Measurements from ENCODE around the gene YDJC. TPM values are rescaled to one million over a fixed set of nuclear protein-coding genes. Genes with fewer than 3 reads are reported as not detected.
A peak's percentile ranks its signal among the peaks of the same experiment; 100 is the strongest.

YDJC gene
- total RNA-seq, 1 donor from 2014 or later, result 18.4 TPM

DNA sequence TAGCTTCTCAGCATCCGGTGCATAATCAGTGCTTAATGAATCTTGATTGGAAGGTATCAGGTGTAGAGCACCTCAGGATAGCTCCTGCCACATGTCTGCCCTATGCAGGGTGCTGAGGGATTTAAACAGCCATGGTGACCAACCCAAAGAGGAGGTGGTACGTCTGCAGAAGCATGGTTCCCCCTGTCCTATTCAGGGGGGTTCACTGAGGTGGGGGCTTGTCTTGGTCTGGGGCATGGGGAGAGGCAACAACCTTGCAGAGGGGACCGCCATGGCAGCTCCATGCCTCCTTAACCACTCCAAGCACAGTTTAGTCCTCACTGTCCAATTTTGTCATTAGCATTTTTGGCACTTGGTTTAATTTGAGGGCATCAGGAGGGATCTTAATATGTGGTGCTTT, 37.4 kb downstream of the YDJC start:
- Mint-ChIP-seq H3K4me1 (peaks cover 12% of the 10 kb centered on the region), H3K27me3 (ENCODE audit: low read depth) (no peaks in the 10 kb centered on the region)

GRCh38 chr22:21591695-21592094, 38.1 kb downstream of the YDJC start:
- no peaks in the 10 kb centered on the region for H3K27me3 Mint-ChIP-seq (ENCODE audit: low read depth)
- no peak overlapping the region for H3K4me3 Mint-ChIP-seq
- H3K4me1 Mint-ChIP-seq, result peaks cover 12% of the 10 kb centered on the region
- H3K9me3 Mint-ChIP-seq, result no peaks in the 10 kb centered on the region
- peaks cover 18% of the 10 kb centered on the region for H3K36me3 Mint-ChIP-seq (ENCODE audit: low read depth)
- H3K27ac Mint-ChIP-seq (ENCODE audit: unreplicated experiment), result peak overlapping the region; percentile 52
- TF ChIP-seq CTCF (conservative IDR thresholded peaks at IDR 0.05), result no peak
- DNase-seq (ENCODE audit: low read depth, low spot score), result no peak

More for the DNA sequence above, 37.4 kb downstream of the YDJC start:
- no peak for DNase-seq (ENCODE audit: low read depth, low spot score)
- H3K27ac Mint-ChIP-seq (ENCODE audit: unreplicated experiment), result no peak overlapping the region
- H3K36me3 Mint-ChIP-seq (ENCODE audit: low read depth), result peaks cover 18% of the 10 kb centered on the region
- TF ChIP-seq CTCF (conservative IDR thresholded peaks at IDR 0.05), result no peak
- no peak overlapping the region for H3K4me3 Mint-ChIP-seq
- no peaks in the 10 kb centered on the region for H3K9me3 Mint-ChIP-seq

DNA sequence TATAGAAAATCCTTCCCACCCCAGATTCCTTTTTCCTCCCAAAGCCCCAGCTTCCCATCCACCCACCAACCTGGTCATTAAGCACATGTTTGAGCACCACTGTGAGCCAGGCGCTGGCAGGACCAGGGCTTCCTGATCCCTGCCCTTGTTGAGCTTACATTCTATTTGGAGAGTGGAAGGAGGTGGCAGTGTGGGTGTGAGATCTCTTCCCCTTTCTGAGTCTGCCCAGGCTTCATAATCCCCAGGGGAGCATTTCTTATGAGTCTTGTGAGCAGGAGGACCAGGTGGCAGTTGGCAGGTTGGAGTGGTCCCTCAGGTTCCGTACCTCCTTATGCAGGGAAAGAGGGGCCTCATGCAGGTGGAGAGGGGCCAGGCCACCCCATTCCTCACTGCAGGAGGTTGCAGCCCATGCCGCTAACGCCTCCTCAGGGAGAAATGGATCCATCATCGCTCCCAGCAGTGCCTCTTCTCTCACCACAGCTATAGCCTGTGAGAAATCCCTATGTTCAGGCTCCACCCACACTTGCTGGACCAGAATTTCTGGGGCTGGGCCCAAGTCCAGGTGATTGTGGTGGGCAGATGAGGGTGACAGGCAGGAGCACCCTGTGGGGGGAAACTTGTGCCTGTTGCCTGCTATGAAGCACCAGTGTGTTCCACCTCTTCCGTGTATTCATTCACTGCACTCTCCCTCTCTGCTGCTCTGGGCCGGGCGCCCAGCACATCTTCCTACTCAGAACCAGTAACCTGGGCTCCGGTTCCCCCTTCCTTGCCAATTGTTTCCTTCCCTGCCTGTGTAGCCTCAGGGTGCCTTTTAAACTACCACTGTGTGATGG, 38.8 kb downstream of the YDJC start:
- Mint-ChIP-seq H3K27me3 (ENCODE audit: low read depth) (no peaks in the 10 kb centered on the region), H3K4me3 (no peak overlapping the region), H3K27ac (ENCODE audit: unreplicated experiment) (peak overlapping the region; percentile 52), H3K36me3 (ENCODE audit: low read depth) (peaks cover 18% of the 10 kb centered on the region), H3K9me3 (no peaks in the 10 kb centered on the region), H3K4me1 (peaks cover 12% of the 10 kb centered on the region)
- no peak for TF ChIP-seq CTCF (conservative IDR thresholded peaks at IDR 0.05)
- DNase-seq (ENCODE audit: low read depth, low spot score), result no peak

DNA sequence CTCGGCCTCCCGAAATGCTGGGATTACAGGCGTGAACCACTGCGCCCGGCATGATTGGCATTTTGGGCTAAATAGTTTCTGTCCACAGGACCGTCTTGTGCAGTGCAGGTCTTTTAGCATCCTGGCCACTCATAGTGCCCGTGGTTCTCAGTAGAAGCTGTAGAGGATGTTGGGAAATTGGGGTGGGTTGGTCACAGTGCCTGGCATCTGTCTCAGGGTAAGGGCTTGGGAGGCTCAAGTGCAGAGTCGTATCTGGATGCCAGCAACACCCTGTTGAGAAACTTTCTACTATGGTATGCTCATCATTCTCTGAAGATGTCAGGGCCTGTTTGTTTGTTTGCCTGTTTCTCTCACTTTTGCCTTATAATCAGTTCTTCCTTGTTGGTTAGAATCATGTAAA, 40.4 kb downstream of the YDJC start:
- no peak for DNase-seq (ENCODE audit: low read depth, low spot score)
- TF ChIP-seq CTCF (conservative IDR thresholded peaks at IDR 0.05), result no peak
- Mint-ChIP-seq H3K4me1 (peaks cover 18% of the 10 kb centered on the region), H3K4me3 (no peak overlapping the region), H3K9me3 (no peaks in the 10 kb centered on the region), H3K36me3 (ENCODE audit: low read depth) (peaks cover 12% of the 10 kb centered on the region), H3K27ac (ENCODE audit: unreplicated experiment) (no peak overlapping the region), H3K27me3 (ENCODE audit: low read depth) (no peaks in the 10 kb centered on the region)

DNA sequence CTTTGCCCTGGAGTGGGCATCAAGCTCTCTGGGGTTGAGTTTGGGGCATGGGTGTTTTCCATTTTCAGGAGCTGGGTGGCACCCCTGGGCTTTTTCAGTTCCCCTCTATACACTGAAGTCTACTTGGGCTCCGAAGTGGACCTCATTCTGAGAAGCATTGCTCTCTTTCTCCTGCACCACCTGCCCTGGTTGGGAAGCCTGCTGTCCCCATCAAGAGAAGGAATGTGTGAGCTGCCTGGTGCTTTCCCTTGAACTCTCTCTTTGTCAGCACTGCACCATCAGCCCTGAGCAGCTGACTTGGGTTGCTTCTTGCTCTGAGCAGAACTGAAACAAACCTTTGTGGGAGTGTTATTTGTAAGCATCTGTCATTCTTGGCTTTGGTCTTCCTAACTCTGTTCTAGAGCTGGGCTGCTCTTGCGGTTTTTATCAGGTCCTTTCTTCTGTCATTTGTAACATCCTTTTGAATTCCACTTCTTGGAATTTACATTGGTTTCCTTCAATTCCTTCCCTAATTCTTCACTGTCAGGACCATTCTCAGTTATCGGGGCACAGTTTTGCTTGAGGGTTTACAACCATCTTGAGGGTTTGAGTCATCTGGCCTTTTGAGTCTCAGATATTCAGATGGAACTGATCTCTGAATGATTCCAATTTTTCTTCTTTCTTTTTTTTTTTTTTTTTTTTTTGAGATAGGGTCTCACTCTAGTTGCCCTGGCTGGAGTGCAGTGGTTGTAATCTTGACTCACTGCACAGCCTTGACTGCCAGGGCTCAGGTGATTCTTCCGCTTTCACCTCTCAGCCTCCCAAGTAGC, 41.8 kb downstream of the YDJC start:
- H3K27me3 Mint-ChIP-seq (ENCODE audit: low read depth), result no peaks in the 10 kb centered on the region
- H3K4me3 Mint-ChIP-seq, result no peak overlapping the region
- DNase-seq (ENCODE audit: low read depth, low spot score), result no peak
- H3K4me1 Mint-ChIP-seq, result peaks cover 20% of the 10 kb centered on the region
- no peak overlapping the region for H3K27ac Mint-ChIP-seq (ENCODE audit: unreplicated experiment)
- no peak for TF ChIP-seq CTCF (conservative IDR thresholded peaks at IDR 0.05)
- H3K9me3 Mint-ChIP-seq, result no peaks in the 10 kb centered on the region
- no peaks in the 10 kb centered on the region for H3K36me3 Mint-ChIP-seq (ENCODE audit: low read depth)

All from neural crest cell (in vitro differentiated cells).